Nephron progenitor cell (in vitro differentiated cells): ENCODE measurements around the gene HSPB7.
"Not testable (repeated sequence)": the region's sequence is repeated elsewhere in the genome, so short reads cannot be mapped to it uniquely, and the experiment has no call there.

Source experiments
- DNase-seq: peaks from one replicate; pipeline ENCODE4 v3.0.0; 2021
- H3K27ac Mint-ChIP-seq: 2 replicates; pipeline ENCODE4 v1.8.0; 2021; ENCODE audit warnings: mild to moderate bottlenecking, moderate library complexity, mixed read lengths
- H3K27me3 Mint-ChIP-seq: 2 replicates; pipeline ENCODE4 v1.8.0; 2021; ENCODE audit warnings: mild to moderate bottlenecking, low read depth, mixed read lengths; ENCODE audit not compliant: poor library complexity
- H3K36me3 Mint-ChIP-seq: 2 replicates; pipeline ENCODE4 v1.8.0; 2021; ENCODE audit warnings: low read depth, mixed read lengths
- H3K4me1 Mint-ChIP-seq: 2 replicates; pipeline ENCODE4 v1.8.0; 2021; ENCODE audit warnings: mixed read lengths
- H3K4me3 Mint-ChIP-seq: 2 replicates; pipeline ENCODE4 v1.8.0; 2021; ENCODE audit warnings: mild to moderate bottlenecking, moderate library complexity, mixed read lengths
- H3K9me3 Mint-ChIP-seq: 2 replicates; pipeline ENCODE4 v1.8.0; 2021; ENCODE audit warnings: mild to moderate bottlenecking, moderate library complexity, mixed read lengths
- TF ChIP-seq, protein P1 (sequence below): fragments of 200-600 bp; sonication (generic); IDR thresholded peaks from 2 replicates; pipeline ENCODE4 v1.5.0; 2021; ENCODE audit warnings: antibody characterized with exemption

HSPB7 gene

DNA sequence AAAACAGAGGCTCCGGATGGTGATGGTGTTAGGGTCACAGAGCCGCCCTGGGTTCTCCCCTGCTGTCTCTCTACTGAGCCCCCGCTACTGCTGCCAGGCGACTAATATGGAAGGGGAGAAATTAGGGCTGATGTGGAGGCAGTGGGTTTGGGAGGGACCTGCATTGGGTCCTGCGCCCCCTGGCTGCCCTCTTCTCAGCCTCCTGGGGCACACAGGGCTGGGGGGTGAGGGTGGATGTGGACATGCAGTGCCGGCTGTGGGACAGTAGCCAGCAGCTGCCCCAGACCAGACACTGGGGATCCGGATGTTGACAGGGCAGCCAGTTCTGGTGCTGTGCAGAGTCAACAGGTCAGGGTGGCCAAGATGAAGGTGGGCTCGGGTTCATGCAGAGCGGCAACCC lies 24.3 kb upstream of the HSPB7 start:
- no peaks in the 10 kb centered on the region for H3K36me3 Mint-ChIP-seq
- H3K27ac Mint-ChIP-seq: no peak overlapping the region
- H3K4me3 Mint-ChIP-seq: no peak overlapping the region
- no peak for DNase-seq
- H3K9me3 Mint-ChIP-seq: no peaks in the 10 kb centered on the region
- TF ChIP-seq, protein P1, sequence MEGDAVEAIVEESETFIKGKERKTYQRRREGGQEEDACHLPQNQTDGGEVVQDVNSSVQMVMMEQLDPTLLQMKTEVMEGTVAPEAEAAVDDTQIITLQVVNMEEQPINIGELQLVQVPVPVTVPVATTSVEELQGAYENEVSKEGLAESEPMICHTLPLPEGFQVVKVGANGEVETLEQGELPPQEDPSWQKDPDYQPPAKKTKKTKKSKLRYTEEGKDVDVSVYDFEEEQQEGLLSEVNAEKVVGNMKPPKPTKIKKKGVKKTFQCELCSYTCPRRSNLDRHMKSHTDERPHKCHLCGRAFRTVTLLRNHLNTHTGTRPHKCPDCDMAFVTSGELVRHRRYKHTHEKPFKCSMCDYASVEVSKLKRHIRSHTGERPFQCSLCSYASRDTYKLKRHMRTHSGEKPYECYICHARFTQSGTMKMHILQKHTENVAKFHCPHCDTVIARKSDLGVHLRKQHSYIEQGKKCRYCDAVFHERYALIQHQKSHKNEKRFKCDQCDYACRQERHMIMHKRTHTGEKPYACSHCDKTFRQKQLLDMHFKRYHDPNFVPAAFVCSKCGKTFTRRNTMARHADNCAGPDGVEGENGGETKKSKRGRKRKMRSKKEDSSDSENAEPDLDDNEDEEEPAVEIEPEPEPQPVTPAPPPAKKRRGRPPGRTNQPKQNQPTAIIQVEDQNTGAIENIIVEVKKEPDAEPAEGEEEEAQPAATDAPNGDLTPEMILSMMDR: no peak
- H3K4me1 Mint-ChIP-seq: peaks cover 17% of the 10 kb centered on the region
- peaks cover 27% of the 10 kb centered on the region for H3K27me3 Mint-ChIP-seq

GRCh38 chr1:16041200-16041599 lies 23.4 kb upstream of the HSPB7 start:
- Mint-ChIP-seq H3K36me3 (no peaks in the 10 kb centered on the region), H3K27ac (no peak overlapping the region), H3K9me3 (no peaks in the 10 kb centered on the region), H3K4me1 (peaks cover 17% of the 10 kb centered on the region), H3K4me3 (no peak overlapping the region), H3K27me3 (peaks cover 27% of the 10 kb centered on the region)
- no peak for DNase-seq
- TF ChIP-seq, protein P1: no peak

DNA sequence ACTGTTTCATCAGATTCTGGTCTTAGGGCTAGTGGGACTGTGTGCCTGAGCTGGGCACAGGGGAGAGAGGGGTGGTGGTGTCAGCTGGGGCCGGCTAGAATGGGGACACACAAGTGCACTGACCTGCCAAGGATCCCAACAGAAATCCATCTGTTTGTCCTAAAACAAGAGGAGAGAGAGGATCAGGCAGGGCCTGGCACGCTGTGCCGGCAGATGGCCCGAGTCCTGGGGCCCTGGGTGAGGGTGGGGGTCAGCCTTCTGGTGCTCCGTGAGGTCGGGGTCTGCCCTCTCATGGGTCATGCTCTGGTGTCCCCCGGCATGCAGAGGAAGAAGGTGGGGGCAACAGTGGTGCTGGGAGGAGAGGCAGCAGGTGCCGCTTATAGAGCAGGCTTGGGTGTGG lies 22.0 kb upstream of the HSPB7 start:
- peaks cover 17% of the 10 kb centered on the region for H3K4me1 Mint-ChIP-seq
- H3K27me3 Mint-ChIP-seq: peaks cover 30% of the 10 kb centered on the region
- DNase-seq, H3K9me3 Mint-ChIP-seq, H3K27ac Mint-ChIP-seq, H3K4me3 Mint-ChIP-seq, H3K36me3 Mint-ChIP-seq: not testable (repeated sequence)

DNA sequence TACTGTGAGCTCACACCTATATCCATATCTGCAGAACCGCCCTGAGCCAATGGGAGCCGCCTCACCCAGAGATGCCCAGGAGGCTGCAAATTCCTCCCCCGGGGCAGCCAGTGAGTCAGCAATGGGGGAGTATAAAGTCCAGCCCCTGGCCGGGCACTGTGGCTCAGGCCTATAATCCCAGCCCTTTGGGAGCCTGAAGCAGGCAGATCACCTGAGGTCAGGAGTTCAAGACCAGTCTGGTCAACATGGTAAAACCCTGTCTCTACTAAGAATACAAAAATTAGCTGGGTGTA lies 20.7 kb upstream of the HSPB7 start:
- TF ChIP-seq, protein P1: no peak
- Mint-ChIP-seq H3K36me3 (no peaks in the 10 kb centered on the region), H3K9me3 (no peaks in the 10 kb centered on the region), H3K27me3 (peaks cover 30% of the 10 kb centered on the region), H3K4me3 (no peak overlapping the region), H3K4me1 (peaks cover 10% of the 10 kb centered on the region), H3K27ac (no peak overlapping the region)
- no peak for DNase-seq

DNA sequence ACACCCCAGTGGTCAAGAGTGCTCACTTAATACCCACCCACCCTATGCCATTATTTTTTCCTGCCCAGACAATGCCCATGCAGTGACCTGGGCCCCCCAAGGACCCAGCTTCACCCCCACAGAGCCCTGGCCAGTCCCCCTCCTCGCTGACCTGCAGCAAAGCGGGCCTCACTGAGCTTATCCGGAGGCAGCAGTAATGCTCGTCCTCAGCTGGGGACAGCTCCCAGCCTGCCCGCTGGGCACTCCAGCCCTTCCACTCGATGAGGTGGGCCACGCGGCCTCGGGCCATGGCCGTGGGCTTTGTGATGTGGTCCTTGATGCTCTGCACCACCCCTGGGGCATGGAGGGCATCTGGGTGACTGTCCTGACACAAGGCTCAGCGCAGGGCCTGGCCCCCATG lies 18.6 kb upstream of the HSPB7 start:
- peaks cover 24% of the 10 kb centered on the region for H3K27me3 Mint-ChIP-seq
- H3K27ac Mint-ChIP-seq, H3K4me3 Mint-ChIP-seq, H3K9me3 Mint-ChIP-seq, DNase-seq, H3K36me3 Mint-ChIP-seq, H3K4me1 Mint-ChIP-seq: not testable (repeated sequence)

DNA sequence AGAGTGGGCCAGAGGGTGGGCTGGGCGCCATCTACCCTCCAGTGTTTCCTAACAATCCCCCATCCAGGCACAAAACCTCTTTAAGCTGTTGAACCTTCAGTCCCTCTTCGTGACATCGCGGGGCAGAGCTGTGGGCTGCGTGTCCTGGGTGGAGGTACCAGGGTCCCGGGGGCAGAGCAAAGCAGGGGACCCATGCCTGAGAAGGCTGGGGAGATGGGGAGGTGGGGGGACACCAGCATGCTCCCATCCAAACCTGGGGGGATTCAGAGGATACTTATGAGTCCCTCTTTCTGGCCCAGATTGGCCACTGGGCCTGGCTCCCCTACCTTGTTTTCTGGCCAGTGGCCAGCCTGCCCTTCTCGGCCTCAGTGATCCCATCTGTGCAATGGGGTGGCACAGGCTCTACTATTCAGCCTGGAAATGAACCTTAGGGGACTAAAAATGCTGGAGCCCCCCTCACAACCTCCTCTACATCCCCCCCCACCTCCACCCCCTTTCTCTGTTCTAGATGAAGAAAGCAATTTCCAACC lies 15.3 kb upstream of the HSPB7 start:
- not testable (repeated sequence) for DNase-seq, H3K27ac Mint-ChIP-seq, H3K36me3 Mint-ChIP-seq, H3K4me3 Mint-ChIP-seq, H3K9me3 Mint-ChIP-seq, H3K4me1 Mint-ChIP-seq
- peaks cover 23% of the 10 kb centered on the region for H3K27me3 Mint-ChIP-seq

DNA sequence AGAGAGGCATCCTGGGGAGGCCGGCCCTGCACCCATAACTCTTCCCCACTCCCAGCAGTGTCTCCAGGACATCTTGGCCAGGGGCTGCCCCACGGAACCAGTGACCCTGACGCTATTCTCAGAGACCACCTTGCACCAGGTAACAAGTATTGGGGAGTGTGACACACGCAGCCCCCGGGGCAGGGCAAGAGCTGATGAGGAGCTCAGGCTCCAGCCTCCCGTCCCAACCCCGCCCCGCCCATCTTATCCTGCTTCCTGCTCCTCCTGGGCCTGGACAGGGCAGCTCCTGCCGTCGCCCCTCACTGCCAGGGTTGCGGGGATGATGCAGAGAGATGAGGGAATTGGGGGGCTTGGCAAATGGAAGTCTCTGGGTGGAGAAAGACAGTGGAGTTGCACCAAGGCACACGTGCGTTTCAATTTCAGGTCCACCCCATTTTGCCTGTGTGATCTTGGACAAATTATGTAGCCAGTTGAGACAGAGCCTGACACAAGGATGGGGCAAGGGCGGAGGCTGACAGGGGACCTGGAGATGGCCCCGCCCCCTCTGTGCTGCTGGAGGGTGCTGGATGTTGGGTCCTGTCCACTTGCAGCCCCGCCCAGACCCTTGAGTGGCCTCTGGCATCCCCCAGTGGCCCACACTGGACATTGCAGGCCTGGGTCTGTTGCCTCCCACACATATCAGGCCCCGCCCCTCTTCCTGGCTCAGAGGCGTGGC lies 14.7 kb upstream of the HSPB7 start:
- Mint-ChIP-seq H3K9me3 (no peaks in the 10 kb centered on the region), H3K36me3 (no peaks in the 10 kb centered on the region), H3K27me3 (peaks cover 17% of the 10 kb centered on the region), H3K4me1 (peaks cover 12% of the 10 kb centered on the region), H3K27ac (no peak overlapping the region), H3K4me3 (no peak overlapping the region)
- peak; percentile 94 for DNase-seq
- TF ChIP-seq, protein P1: peak; percentile 97
